Activated CD4-positive, alpha-beta T cell treated with anti-CD3 and anti-CD28 coated beads for 36 hours (primary cell): ENCODE results near the gene HSD11B2. TPM values are rescaled to one million over a fixed set of nuclear protein-coding genes. Genes with fewer than 3 reads are reported as not detected.
"Not testable (repeated sequence)": the region's sequence is repeated elsewhere in the genome, so short reads cannot be mapped to it uniquely, and the experiment has no call there.

Source experiments
- ATAC-seq: fragments of 200-7000 bp; cut with Tn5 transposase; one replicate; pipeline ENCODE4 v1.10.0; 2021; ENCODE audit warnings: mild to moderate bottlenecking, moderate library complexity
- CTCF ChIA-PET: fragments of 350-600 bp; sonication (Branson Sonifier 250); formaldehyde crosslinking; loops from one replicate; lab custom pipeline; 2021; ENCODE audit warnings: antibody characterized with exemption; lab: Charles Lee
- POLR2A ChIA-PET: fragments of 350-600 bp; sonication (Branson Sonifier 250); formaldehyde crosslinking; loops from one replicate; lab custom pipeline; 2021; ENCODE audit warnings: antibody characterized with exemption, inconsistent platforms; lab: Charles Lee
- DNase-seq: peaks from one replicate; pipeline ENCODE4 v3.0.0-alpha.2; 2020
- H3K27ac Mint-ChIP-seq: one replicate; pipeline ENCODE4 v1.8.0; 2021; ENCODE audit warnings: mixed read lengths
- H3K27me3 Mint-ChIP-seq: one replicate; pipeline ENCODE4 v1.8.0; 2021; ENCODE audit warnings: mixed read lengths
- H3K36me3 Mint-ChIP-seq: one replicate; pipeline ENCODE4 v1.8.0; 2021; ENCODE audit warnings: low read depth, mixed read lengths
- H3K4me1 Mint-ChIP-seq: one replicate; pipeline ENCODE4 v1.8.0; 2021; ENCODE audit warnings: mixed read lengths
- H3K4me3 Mint-ChIP-seq: one replicate; pipeline ENCODE4 v1.8.0; 2021; ENCODE audit warnings: mild to moderate bottlenecking, moderate library complexity, mixed read lengths
- H3K9me3 Mint-ChIP-seq: one replicate; pipeline ENCODE4 v1.8.0; 2021; ENCODE audit warnings: low read depth, mixed read lengths
- intact Hi-C, 2 experiments: fragments of 100-400 bp; cut with DNase I in 1 of 2; cut with micrococcal nuclease in 1 of 2; formaldehyde crosslinking; loops; one replicate each; pipeline versions ENCODE4 v1.14.2 to v1.15.1; 2022 to 2024; cut with DNase I, micrococcal nuclease
- total RNA-seq, 2 experiments: library from RNA; stranded (reverse); gene quantifications; one replicate each; pipeline ENCODE4 v1.2.3, GENCODE V29; 2021

HSD11B2 gene
- total RNA-seq, 2 experiments from 2014 or later, result 2.0 to 2.2 TPM

- DNase-seq, result no peak
- ChIA-PET CTCF (interaction anchor here (0.6 kb wide), 1 partner anchor 53 kb away, joined by 4 read pairs; no protein-coding TSS in a partner anchor), POLR2A (no interaction called here)
- H3K27ac Mint-ChIP-seq, result no peak overlapping the region
- intact Hi-C loops, result no loop called here
- H3K27me3 Mint-ChIP-seq, result peaks cover 11% of the 10 kb centered on the region
- no peaks in the 10 kb centered on the region for H3K9me3 Mint-ChIP-seq
- no peak for ATAC-seq
- H3K36me3 Mint-ChIP-seq, result no peaks in the 10 kb centered on the region
- H3K4me3 Mint-ChIP-seq, result no peak overlapping the region
- no peaks in the 10 kb centered on the region for H3K4me1 Mint-ChIP-seq
Observed at GRCh38 chr16:67406111-67406971, 24.6 kb upstream of the HSD11B2 start.

GRCh38 chr16:67407176-67407787 is 23.6 kb upstream of the HSD11B2 start:
- H3K27me3 Mint-ChIP-seq, result peaks cover 8% of the 10 kb centered on the region
- ChIA-PET CTCF (interaction anchor here (0.5 to 1.2 kb wide), 5 partner anchors 9 to 149 kb away, joined by 3 to 4 read pairs (median 4); partner anchors contain the start of gene ZDHHC1), POLR2A (no interaction called here)
- ATAC-seq (no peak), DNase-seq (no peak)
- intact Hi-C loops, result no loop called here
- H3K4me1 Mint-ChIP-seq, result no peaks in the 10 kb centered on the region
- H3K27ac Mint-ChIP-seq, result no peak overlapping the region
- no peaks in the 10 kb centered on the region for H3K36me3 Mint-ChIP-seq
- no peaks in the 10 kb centered on the region for H3K9me3 Mint-ChIP-seq
- H3K4me3 Mint-ChIP-seq, result no peak overlapping the region

GRCh38 chr16:67407788-67408452 is 23.0 kb upstream of the HSD11B2 start:
- no peak for DNase-seq
- Mint-ChIP-seq H3K27ac (no peak overlapping the region), H3K36me3 (no peaks in the 10 kb centered on the region), H3K27me3 (peaks cover 7% of the 10 kb centered on the region), H3K9me3 (no peaks in the 10 kb centered on the region), H3K4me3 (no peak overlapping the region), H3K4me1 (no peaks in the 10 kb centered on the region)
- POLR2A ChIA-PET, result no interaction called here
- CTCF ChIA-PET, result interaction anchor here (0.5 to 1.2 kb wide), 6 partner anchors 9 to 150 kb away, joined by 3 to 4 read pairs (median 4); partner anchors contain the start of gene ZDHHC1
- intact Hi-C loops, result no loop called here
- ATAC-seq, result no peak

- Mint-ChIP-seq H3K27me3 (peaks cover 13% of the 10 kb centered on the region), H3K9me3 (no peaks in the 10 kb centered on the region), H3K4me3 (no peak overlapping the region), H3K36me3 (no peaks in the 10 kb centered on the region), H3K4me1 (no peaks in the 10 kb centered on the region), H3K27ac (no peak overlapping the region)
- DNase-seq (no peak), ATAC-seq (no peak)
- ChIA-PET CTCF (no interaction called here), POLR2A (interaction anchor here (0.6 kb wide), 1 partner anchor 10 kb away, joined by 3 read pairs; no protein-coding TSS in a partner anchor)
- intact Hi-C loops, result loop anchor here in 1 of 2 experiments (10.0 kb wide), 1 partner anchor 435 kb away; no protein-coding TSS in a partner anchor
Observed at GRCh38 chr16:67409631-67410030, 21.3 kb upstream of the HSD11B2 start.

GRCh38 chr16:67411339-67411738 is 19.6 kb upstream of the HSD11B2 start:
- ChIA-PET POLR2A (no interaction called here), CTCF (no interaction called here)
- ATAC-seq (no peak), DNase-seq (no peak)
- peaks cover 16% of the 10 kb centered on the region for H3K27me3 Mint-ChIP-seq
- H3K9me3 Mint-ChIP-seq, result no peaks in the 10 kb centered on the region
- H3K4me1 Mint-ChIP-seq, result peaks cover 3% of the 10 kb centered on the region
- intact Hi-C loops, result loop anchor here in 1 of 2 experiments (10.0 kb wide), 1 partner anchor 437 kb away; no protein-coding TSS in a partner anchor
- H3K36me3 Mint-ChIP-seq, result no peaks in the 10 kb centered on the region
- H3K27ac Mint-ChIP-seq, result no peak overlapping the region
- H3K4me3 Mint-ChIP-seq, result no peak overlapping the region

- ChIA-PET CTCF (interaction anchor here (0.6 to 2.1 kb wide), 8 partner anchors 8 to 269 kb away, joined by 3 to 8 read pairs (median 3); no protein-coding TSS in a partner anchor), POLR2A (interaction anchor here (0.6 to 0.7 kb wide), 3 partner anchors 42 to 88 kb away, joined by 3 to 6 read pairs (median 5); no protein-coding TSS in a partner anchor)
- peaks cover 20% of the 10 kb centered on the region for H3K27me3 Mint-ChIP-seq
- no peak overlapping the region for H3K4me3 Mint-ChIP-seq
- H3K9me3 Mint-ChIP-seq, result no peaks in the 10 kb centered on the region
- no peaks in the 10 kb centered on the region for H3K36me3 Mint-ChIP-seq
- DNase-seq (no peak), ATAC-seq (no peak)
- intact Hi-C loops, result loop anchor here in 1 of 2 experiments (10.0 kb wide), 1 partner anchor 437 kb away; no protein-coding TSS in a partner anchor
- H3K27ac Mint-ChIP-seq, result no peak overlapping the region
- H3K4me1 Mint-ChIP-seq, result peaks cover 5% of the 10 kb centered on the region
Observed at GRCh38 chr16:67412294-67412693, 18.6 kb upstream of the HSD11B2 start.

GRCh38 chr16:67413978-67414911 is 16.7 kb upstream of the HSD11B2 start:
- DNase-seq (no peak), ATAC-seq (no peak)
- Mint-ChIP-seq H3K27ac (no peak overlapping the region), H3K4me3 (no peak overlapping the region), H3K36me3 (no peaks in the 10 kb centered on the region), H3K27me3 (peaks cover 20% of the 10 kb centered on the region), H3K9me3 (no peaks in the 10 kb centered on the region), H3K4me1 (peaks cover 5% of the 10 kb centered on the region)
- ChIA-PET POLR2A (interaction anchor here (1.2 kb wide), 1 partner anchor 12 kb away, joined by 5 read pairs; no protein-coding TSS in a partner anchor), CTCF (interaction anchor here (0.6 to 2.1 kb wide), 5 partner anchors 14 to 92 kb away, joined by 3 to 8 read pairs (median 3); no protein-coding TSS in a partner anchor)
- intact Hi-C loops, result loop anchor here in 1 of 2 experiments (10.0 kb wide), 1 partner anchor 439 kb away; no protein-coding TSS in a partner anchor

- POLR2A ChIA-PET, result interaction anchor here (1.2 kb wide), 1 partner anchor 11 kb away, joined by 5 read pairs; no protein-coding TSS in a partner anchor
- H3K36me3 Mint-ChIP-seq, result not testable (repeated sequence)
Observed at GRCh38 chr16:67415421-67415820, 15.5 kb upstream of the HSD11B2 start.

GRCh38 chr16:67415872-67416793 is 14.8 kb upstream of the HSD11B2 start, which contains the start of gene ZDHHC1:
ZDHHC1 (minus strand) TSS chr16:67416477; CDS start chr16:67407775, 8,702 bp downstream.
- H3K4me1 Mint-ChIP-seq, result peaks cover 5% of the 10 kb centered on the region
- peak within 1 kb of the TSS; percentile 64 for H3K4me3 Mint-ChIP-seq
- H3K36me3 Mint-ChIP-seq, result no peaks in the 10 kb centered on the region
- intact Hi-C loops, result loop anchor here in 1 of 2 experiments (1.0 to 10.0 kb wide), 2 partner anchors 137 to 441 kb away; partner anchors contain the start of gene PLEKHG4
- DNase-seq (peak; percentile 71), ATAC-seq (peak; percentile 93)
- CTCF ChIA-PET, result interaction anchor here (0.6 to 1.5 kb wide), 7 partner anchors 8 to 247 kb away, joined by 3 to 5 read pairs (median 4); no protein-coding TSS in a partner anchor
- peak within 1 kb of the TSS; percentile 43 for H3K27ac Mint-ChIP-seq
- POLR2A ChIA-PET, result interaction anchor here (0.7 kb wide), 1 partner anchor 160 kb away, joined by 3 read pairs; no protein-coding TSS in a partner anchor
- H3K9me3 Mint-ChIP-seq, result no peaks in the 10 kb centered on the region
- H3K27me3 Mint-ChIP-seq, result peaks cover 25% of the 10 kb centered on the region

More at GRCh38 chr16:67415421-67415820, 15.5 kb upstream of the HSD11B2 start:
- H3K27me3 Mint-ChIP-seq, result peaks cover 25% of the 10 kb centered on the region
- H3K27ac Mint-ChIP-seq, DNase-seq, H3K4me1 Mint-ChIP-seq, ATAC-seq, H3K9me3 Mint-ChIP-seq: not testable (repeated sequence)
- CTCF ChIA-PET, result interaction anchor here (0.7 to 1.6 kb wide), 2 partner anchors 13 to 27 kb away, joined by 3 to 6 read pairs; no protein-coding TSS in a partner anchor
- intact Hi-C loops, result loop anchor here in 1 of 2 experiments (10.0 kb wide), 1 partner anchor 441 kb away; no protein-coding TSS in a partner anchor
- H3K4me3 Mint-ChIP-seq, result peak overlapping the region; percentile 64
